Right hindlimb (tissue), 1 donor: ENCODE results near the gene ENPEP.
"Not testable (repeated sequence)": the region's sequence is repeated elsewhere in the genome, so short reads cannot be mapped to it uniquely, and the experiment has no call there.

ENCODE experiments used
- DNase-seq: peaks from one replicate; pipeline ENCODE4 v3.0.0-alpha.2; 2018

The ENPEP gene

GRCh38 chr4:110475881-110476818 lies at the start of gene ENPEP:
TSS of gene ENPEP (plus strand) at chr4:110476155. CDS start at chr4:110476415, 260 bp downstream.
- peak; percentile 74 for DNase-seq

- DNase-seq: not testable (repeated sequence)
Observed at GRCh38 chr4:110431805-110432204, 44.1 kb upstream of the ENPEP start.

GRCh38 chr4:110437292-110437691 lies 38.7 kb upstream of the ENPEP start:
- DNase-seq: not testable (repeated sequence)

GRCh38 chr4:110439209-110439608 lies 36.7 kb upstream of the ENPEP start:
- DNase-seq: not testable (repeated sequence)

GRCh38 chr4:110442309-110442708 lies 33.6 kb upstream of the ENPEP start:
- no peak for DNase-seq

GRCh38 chr4:110442788-110443187 lies 33.2 kb upstream of the ENPEP start:
- DNase-seq: no peak

- no peak for DNase-seq
Observed at GRCh38 chr4:110449947-110450346, 26.0 kb upstream of the ENPEP start.

- DNase-seq: no peak
Observed at GRCh38 chr4:110452546-110452945, 23.4 kb upstream of the ENPEP start.

GRCh38 chr4:110454441-110454840 lies 21.5 kb upstream of the ENPEP start:
- no peak for DNase-seq

- no peak for DNase-seq
Observed at GRCh38 chr4:110458494-110459266, 17.3 kb upstream of the ENPEP start.

- DNase-seq: no peak
Observed at GRCh38 chr4:110460074-110460746, 15.7 kb upstream of the ENPEP start.

- no peak for DNase-seq
Observed at GRCh38 chr4:110467400-110467799, 8.6 kb upstream of the ENPEP start.

- no peak for DNase-seq
Observed at GRCh38 chr4:110472583-110473329, 3.2 kb upstream of the ENPEP start.

- DNase-seq: no peak
Observed at GRCh38 chr4:110474481-110474880, 1.5 kb upstream of the ENPEP start.

- not testable (repeated sequence) for DNase-seq
Observed at GRCh38 chr4:110475080-110475479, 875 bp upstream of the ENPEP start.

GRCh38 chr4:110477836-110478235 lies 1.9 kb downstream of the ENPEP start:
- no peak for DNase-seq

- peak; percentile 47 for DNase-seq
Observed at GRCh38 chr4:110480031-110480549, 4.1 kb downstream of the ENPEP start.

- DNase-seq: no peak
Observed at GRCh38 chr4:110480746-110481271, 4.9 kb downstream of the ENPEP start.

- no peak for DNase-seq
Observed at GRCh38 chr4:110483516-110483915, 7.6 kb downstream of the ENPEP start.

- DNase-seq: no peak
Observed at GRCh38 chr4:110484029-110484428, 8.1 kb downstream of the ENPEP start.

GRCh38 chr4:110484767-110485166 lies 8.8 kb downstream of the ENPEP start:
- DNase-seq: no peak

- no peak for DNase-seq
Observed at GRCh38 chr4:110485452-110485851, 9.5 kb downstream of the ENPEP start.
